Right lobe of liver (tissue), 4 donors: ENCODE results near the gene RBMXL3.

ENCODE experiments used
- CTCF ChIP-seq, 4 donors: fragments of 200-600 bp in 3 of 4; fragments of 450-650 bp in 1 of 4; IDR thresholded peaks; one replicate each; pipeline versions ENCODE4 v1.5.1 to v1.8.0; 2016 to 2022; ENCODE audit warnings: antibody characterized with exemption in 4 of 4, mild to moderate bottlenecking in 2 of 4
- POLR2A ChIP-seq: fragments of 450-650 bp; IDR thresholded peaks from one replicate; pipeline ENCODE4 v1.6.1; 2017; ENCODE audit warnings: antibody characterized with exemption, mild to moderate bottlenecking
- donor health status: DM: no; HTN: no; CAD: no.
- donor health status: DM: no; HTN: no; CAD: no.
- donor health status: DM: no; HTN: yes; CAD: no.

GRCh38 chrX:115237056-115237455, 47.8 kb downstream of the RBMXL3 start:
- TF ChIP-seq CTCF (IDR thresholded peaks at IDR 0.05) (no peak), POLR2A (no peak)
